ENCODE results near the gene RAPGEF1.
"Not testable (repeated sequence)": the region's sequence is repeated elsewhere in the genome, so short reads cannot be mapped to it uniquely, and the experiment has no call there.

RAPGEF1 gene

DNA sequence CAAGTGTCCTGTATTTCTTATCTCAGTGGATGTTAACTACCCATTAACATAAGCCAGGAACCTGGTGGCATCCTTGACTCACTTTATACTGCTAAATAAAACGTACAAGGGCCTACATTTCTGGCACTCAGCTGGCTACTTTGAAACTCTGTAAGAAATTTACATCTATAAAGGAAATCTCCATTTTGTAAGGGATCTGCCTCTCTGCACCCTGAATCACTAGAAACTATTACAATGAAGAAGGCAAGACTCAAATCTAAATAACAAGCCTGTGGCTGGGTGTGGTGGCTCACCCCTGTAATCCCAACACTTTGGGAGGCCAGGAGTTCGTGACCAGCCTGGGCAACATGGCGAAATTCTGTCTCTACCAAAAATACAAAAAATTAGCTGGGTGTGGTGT is 51.5 kb downstream of the RAPGEF1 start:
- TF ChIP-seq, protein P1, sequence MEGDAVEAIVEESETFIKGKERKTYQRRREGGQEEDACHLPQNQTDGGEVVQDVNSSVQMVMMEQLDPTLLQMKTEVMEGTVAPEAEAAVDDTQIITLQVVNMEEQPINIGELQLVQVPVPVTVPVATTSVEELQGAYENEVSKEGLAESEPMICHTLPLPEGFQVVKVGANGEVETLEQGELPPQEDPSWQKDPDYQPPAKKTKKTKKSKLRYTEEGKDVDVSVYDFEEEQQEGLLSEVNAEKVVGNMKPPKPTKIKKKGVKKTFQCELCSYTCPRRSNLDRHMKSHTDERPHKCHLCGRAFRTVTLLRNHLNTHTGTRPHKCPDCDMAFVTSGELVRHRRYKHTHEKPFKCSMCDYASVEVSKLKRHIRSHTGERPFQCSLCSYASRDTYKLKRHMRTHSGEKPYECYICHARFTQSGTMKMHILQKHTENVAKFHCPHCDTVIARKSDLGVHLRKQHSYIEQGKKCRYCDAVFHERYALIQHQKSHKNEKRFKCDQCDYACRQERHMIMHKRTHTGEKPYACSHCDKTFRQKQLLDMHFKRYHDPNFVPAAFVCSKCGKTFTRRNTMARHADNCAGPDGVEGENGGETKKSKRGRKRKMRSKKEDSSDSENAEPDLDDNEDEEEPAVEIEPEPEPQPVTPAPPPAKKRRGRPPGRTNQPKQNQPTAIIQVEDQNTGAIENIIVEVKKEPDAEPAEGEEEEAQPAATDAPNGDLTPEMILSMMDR (IDR thresholded peaks at IDR 0.05; ENCODE audit: borderline replicate concordance, insufficient read depth, low read depth, low read length) = no peak
- no peak overlapping the region for H3K4me3 ChIP-seq (ENCODE audit: low read depth, low read length)

DNA sequence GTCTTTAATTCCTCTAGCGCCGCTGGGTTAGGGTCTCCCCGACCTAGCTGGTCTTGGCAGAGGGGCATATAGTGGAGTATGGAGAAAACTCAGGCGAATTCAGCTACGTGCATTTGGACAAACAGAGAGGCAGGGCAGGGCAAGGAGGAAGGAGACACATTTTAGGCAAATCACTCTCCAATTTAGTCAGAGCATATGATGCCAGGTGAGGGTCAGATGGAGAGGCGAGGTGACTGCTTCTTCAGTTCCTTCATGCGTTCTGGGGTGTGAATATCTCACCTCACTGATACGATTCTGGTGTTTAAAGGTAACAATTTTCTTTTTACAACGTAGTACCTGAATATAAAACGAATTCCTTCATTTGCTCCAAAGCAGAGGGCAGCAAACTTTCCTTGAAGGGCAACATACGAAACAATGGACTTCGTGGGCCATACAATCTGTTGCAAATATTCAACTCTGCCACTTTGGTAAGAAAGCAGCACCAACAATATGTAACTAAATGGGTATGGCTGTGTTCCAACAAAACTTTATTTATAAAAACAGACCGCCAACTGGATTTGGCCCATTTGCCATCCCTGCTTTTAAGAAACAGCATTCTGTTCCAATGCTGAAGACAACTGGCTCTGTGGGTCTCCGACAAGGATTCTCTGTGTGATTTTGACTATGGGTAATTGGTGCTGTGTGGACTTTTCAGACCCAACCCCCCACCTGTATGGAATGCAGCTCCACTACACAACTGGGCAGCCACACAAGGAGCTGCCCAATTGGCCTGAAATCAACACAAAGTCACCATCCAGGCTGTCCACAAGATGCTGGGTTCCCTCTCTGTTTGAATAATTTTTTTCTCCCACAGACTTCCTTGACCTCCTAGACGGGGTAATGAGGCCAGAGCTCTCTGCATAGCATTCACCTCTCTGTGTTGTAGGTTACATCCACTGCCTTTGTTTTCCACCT is 53.8 kb downstream of the RAPGEF1 start:
- H3K4me3 ChIP-seq (ENCODE audit: low read depth, low read length) = no peak overlapping the region
- TF ChIP-seq, protein P1 (IDR thresholded peaks at IDR 0.05; ENCODE audit: borderline replicate concordance, insufficient read depth, low read depth, low read length) = no peak

DNA sequence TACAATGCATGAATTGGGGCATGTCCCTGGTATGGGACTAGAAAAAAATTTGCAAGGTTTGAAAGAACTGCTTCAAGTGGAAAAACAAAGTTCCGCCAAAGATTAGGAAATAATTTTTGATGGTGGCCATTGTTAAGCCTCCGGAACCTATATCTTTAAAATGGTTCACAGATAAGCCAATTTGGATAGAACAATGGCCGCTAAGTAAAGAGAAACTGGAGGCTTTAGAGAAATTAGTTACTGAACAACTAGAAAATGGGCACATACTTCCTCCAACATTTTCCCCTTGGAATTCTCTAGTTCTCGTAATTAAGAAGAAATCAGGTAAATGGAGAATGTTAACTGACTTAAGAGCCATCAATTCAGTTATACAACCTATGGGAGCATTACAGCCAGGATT is 56.8 kb downstream of the RAPGEF1 start:
- H3K4me3 ChIP-seq (ENCODE audit: low read depth, low read length) = not testable (repeated sequence)

DNA sequence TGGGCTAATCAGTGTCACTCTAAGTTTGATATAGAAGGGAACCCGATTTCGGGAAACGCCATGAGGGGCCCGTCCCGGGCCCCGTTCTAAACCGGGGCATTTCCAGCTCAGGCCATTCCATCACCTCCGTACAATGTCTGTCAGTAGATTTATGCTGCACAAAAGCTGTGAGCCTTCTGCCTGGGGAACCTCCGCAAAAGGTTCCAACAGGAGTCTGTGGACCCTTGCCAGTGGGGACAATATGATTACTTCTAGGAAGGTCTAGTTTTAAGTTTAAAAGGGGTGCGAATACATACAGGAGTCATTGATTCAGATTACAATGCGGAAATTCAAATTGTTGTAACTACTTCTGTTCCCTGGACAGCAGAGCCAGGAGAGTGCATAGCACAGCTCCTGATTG is 57.6 kb downstream of the RAPGEF1 start:
- H3K4me3 ChIP-seq (ENCODE audit: low read depth, low read length) = no peak overlapping the region
- TF ChIP-seq, protein P1 (IDR thresholded peaks at IDR 0.05; ENCODE audit: borderline replicate concordance, insufficient read depth, low read depth, low read length) = no peak

DNA sequence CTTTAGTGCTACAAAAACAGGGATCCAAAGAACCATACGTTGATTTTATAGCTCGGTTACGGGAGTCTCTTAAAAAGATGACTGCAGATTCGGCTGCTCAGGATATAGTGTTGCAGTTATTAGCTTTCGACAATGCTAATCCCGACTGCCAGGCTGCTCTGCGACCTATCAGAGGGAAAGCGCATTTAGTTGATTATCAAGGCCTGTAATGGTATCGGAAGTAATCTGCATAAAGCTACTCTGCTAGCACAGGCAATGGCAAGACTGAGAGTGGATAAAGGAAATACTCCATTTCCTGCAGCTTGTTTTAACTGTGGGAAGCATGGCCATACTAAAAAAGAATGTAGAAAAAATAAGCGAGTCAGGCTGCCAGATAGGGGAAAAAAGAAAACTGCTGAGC is 58.0 kb downstream of the RAPGEF1 start:
- H3K4me3 ChIP-seq (ENCODE audit: low read depth, low read length) = not testable (repeated sequence)

DNA sequence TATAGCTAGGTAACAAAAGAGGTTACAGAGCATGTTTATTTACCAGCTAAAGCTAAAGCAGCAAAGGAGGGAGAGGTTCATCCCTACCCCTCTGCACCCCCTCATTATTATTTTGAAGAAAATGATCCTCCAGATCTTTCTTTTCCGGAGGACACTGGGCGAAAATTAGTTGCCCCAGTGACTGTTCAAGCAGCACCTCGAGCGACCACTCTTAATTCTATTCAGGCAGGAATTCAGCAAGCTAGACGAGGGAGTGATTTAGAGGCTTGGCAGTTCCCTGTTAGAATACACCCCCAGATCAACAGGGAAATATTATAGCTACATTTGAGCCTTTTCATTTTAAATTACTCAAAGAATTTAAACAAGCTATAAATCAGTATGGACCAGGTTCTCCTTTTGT is 58.8 kb downstream of the RAPGEF1 start:
- not testable (repeated sequence) for H3K4me3 ChIP-seq (ENCODE audit: low read depth, low read length)

DNA sequence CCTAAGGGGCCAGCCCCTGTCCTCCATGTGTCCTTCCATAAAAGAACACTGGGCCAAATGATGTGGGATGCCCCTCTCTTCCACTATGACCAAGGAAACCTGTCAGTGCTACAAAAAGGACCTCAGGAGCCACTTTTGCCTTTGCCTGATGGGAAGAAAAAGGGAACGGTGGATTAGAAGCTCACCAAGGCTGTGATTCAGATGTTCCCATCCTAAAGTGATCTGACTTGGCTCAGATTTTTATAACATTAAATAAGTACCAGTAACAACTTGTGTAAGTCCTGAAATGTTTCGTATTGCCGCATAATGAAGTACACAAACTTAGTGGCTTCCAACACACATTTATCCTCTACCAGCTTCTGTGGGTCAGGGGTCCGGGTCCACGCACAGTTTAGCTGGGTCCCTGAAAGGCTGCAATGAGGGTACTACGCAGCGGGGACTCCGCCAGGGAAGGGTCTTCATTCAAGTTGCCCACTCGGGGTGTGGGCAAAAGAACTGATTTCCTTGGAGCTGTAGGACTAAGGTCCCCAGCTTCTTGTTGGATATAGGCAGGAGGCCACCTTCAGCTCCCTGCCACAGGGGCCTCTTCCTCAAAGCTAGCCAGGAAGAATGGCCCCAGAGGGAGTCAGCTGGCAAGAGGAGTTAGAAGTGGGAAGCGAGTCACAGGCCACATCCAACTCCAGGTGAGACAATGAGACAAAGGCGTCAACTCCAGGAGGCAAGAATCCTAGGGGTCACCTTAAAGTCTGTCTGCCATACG is 60.4 kb downstream of the RAPGEF1 start:
- TF ChIP-seq, protein P1 (IDR thresholded peaks at IDR 0.05; ENCODE audit: borderline replicate concordance, insufficient read depth, low read depth, low read length) = no peak
- H3K4me3 ChIP-seq (ENCODE audit: low read depth, low read length) = no peak overlapping the region

DNA sequence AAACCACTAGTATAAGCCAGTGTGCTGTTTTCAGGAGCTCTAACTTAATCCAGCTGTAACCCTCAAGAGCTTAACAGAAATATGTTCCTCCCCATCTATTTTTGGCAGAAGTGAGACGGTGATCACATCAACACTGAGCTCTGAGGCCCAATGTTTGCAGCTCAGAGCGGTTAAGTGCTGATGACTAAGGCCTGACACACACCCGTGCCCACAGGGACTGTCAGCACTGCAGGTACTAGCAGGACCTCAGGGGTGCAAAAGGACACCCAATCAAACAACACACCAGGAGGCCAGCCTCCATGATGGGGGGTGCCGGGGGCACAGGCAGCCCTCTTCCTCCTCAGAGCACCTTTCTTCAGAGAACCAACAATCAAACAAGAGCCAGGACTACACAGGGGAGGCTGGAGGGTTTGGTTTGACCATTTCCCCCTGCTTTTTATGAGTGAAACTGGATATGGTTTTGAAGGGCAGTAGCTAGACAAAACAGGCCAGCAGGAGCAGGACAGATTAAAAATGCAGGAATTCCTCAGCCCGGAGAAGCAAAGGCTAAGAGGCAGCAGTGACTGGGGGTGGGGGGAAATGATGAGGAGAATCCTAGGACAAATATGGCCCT is 61.3 kb downstream of the RAPGEF1 start:
- TF ChIP-seq, protein P1 (IDR thresholded peaks at IDR 0.05; ENCODE audit: borderline replicate concordance, insufficient read depth, low read depth, low read length) = no peak
- no peak overlapping the region for H3K4me3 ChIP-seq (ENCODE audit: low read depth, low read length)
